MM.1S (cell line): ENCODE results near the gene MRPS27.

Experiments used
- EZH2 ChIP-seq: fragments of 300-600 bp; sonication (generic); optimal IDR thresholded peaks from 2 replicates; pipeline ENCODE3; 2017; ENCODE audit warnings: low read depth, mild to moderate bottlenecking, antibody characterized with exemption, low read length, mixed read lengths
- EZH2phosphoT487 ChIP-seq: fragments of 300-600 bp; sonication (generic); IDR thresholded peaks from 2 replicates; pipeline ENCODE4 v1.6.1; 2018; ENCODE audit warnings: antibody characterized with exemption, low read length
- TF ChIP-seq, protein P1 (sequence below): fragments of 300-600 bp; sonication (generic); IDR thresholded peaks from 2 replicates; pipeline ENCODE4 v1.5.1; 2016; ENCODE audit warnings: antibody characterized with exemption, low read length, mixed read lengths

- TF ChIP-seq, protein P1, sequence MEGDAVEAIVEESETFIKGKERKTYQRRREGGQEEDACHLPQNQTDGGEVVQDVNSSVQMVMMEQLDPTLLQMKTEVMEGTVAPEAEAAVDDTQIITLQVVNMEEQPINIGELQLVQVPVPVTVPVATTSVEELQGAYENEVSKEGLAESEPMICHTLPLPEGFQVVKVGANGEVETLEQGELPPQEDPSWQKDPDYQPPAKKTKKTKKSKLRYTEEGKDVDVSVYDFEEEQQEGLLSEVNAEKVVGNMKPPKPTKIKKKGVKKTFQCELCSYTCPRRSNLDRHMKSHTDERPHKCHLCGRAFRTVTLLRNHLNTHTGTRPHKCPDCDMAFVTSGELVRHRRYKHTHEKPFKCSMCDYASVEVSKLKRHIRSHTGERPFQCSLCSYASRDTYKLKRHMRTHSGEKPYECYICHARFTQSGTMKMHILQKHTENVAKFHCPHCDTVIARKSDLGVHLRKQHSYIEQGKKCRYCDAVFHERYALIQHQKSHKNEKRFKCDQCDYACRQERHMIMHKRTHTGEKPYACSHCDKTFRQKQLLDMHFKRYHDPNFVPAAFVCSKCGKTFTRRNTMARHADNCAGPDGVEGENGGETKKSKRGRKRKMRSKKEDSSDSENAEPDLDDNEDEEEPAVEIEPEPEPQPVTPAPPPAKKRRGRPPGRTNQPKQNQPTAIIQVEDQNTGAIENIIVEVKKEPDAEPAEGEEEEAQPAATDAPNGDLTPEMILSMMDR, result no peak
- no peak for TF ChIP-seq EZH2phosphoT487
- no peak for TF ChIP-seq EZH2
These were observed 18.5 kb downstream of the MRPS27 start for GRCh38 chr5:72301557-72301956.
